ENCODE results near the gene CNGA3. TPM values are rescaled to one million over a fixed set of nuclear protein-coding genes. Genes with fewer than 3 reads are reported as not detected.
A peak's percentile ranks its signal among the peaks of the same experiment; 100 is the strongest.

Gene CNGA3
- total and polyA plus RNA-seq, 5 experiments from 2014 or later, result not detected

DNA sequence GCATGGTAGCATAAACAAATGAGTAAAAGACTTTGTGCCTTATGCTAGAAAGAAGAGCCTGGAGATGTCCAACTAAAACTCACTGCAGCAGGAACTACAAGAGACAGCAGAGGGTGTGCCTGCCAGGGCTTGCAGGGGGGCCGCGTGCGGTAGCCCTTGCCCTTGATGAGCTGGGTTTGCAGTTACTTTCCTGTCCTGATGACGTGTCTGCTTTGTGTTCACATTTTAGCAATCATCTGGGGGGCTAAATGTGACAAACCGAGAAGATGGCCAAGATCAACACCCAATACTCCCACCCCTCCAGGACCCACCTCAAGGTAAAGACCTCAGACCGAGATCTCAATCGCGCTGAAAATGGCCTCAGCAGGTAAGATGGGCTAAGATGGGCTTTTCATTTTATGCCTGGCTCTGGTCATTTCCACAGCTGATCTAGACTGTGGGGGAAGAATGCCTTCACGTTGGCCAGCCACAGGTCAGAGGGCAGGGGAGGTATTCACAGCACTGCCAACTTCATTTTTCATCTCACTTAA, 23.5 kb downstream of the CNGA3 start:
- no peak for ATAC-seq
- Mint-ChIP-seq H3K36me3 (peaks cover 0 to 11% (median 7%) of the 10 kb centered on the region in 3 donors), H3K4me1 (no peaks in the 10 kb centered on the region), H3K27me3 (peaks cover 14 to 40% (median 24%) of the 10 kb centered on the region in 5 donors), H3K27ac (no peak overlapping the region), H3K4me3 (no peak overlapping the region), H3K9me3 (peaks cover 0 to 22% (median 7%) of the 10 kb centered on the region in 9 donors)
- POLR2A ChIA-PET, result no interaction called here
- no peak for DNase-seq

DNA sequence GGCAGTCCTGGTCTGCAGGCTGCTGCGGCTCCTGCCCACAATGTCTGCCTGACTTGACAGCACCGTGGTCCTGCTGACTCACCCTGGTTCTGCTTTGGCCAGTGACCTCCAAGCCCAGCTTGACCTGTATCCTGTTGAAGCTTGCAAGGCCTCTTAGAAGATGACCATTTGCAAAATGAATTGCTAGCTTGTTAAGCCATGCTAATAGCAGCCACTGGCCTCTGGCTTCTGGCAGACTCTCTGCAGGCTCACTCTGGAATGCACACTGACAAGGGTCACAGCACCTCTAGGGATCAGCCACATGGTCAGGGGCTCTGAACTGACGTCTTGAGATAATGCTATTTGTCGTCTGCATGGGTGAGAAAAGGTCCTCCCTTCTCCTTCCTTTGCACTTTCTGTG, 25.9 kb downstream of the CNGA3 start:
- peaks cover 0 to 11% (median 7%) of the 10 kb centered on the region in 3 donors for H3K36me3 Mint-ChIP-seq
- no peak overlapping the region for H3K4me3 Mint-ChIP-seq
- H3K4me1 Mint-ChIP-seq, result no peaks in the 10 kb centered on the region
- H3K27me3 Mint-ChIP-seq, result peaks cover 17 to 64% (median 32%) of the 10 kb centered on the region in 5 donors
- POLR2A ChIA-PET, result no interaction called here
- DNase-seq (no peak), ATAC-seq (no peak)
- no peak overlapping the region for H3K27ac Mint-ChIP-seq
- peaks cover 0 to 22% (median 7%) of the 10 kb centered on the region in 9 donors for H3K9me3 Mint-ChIP-seq

DNA sequence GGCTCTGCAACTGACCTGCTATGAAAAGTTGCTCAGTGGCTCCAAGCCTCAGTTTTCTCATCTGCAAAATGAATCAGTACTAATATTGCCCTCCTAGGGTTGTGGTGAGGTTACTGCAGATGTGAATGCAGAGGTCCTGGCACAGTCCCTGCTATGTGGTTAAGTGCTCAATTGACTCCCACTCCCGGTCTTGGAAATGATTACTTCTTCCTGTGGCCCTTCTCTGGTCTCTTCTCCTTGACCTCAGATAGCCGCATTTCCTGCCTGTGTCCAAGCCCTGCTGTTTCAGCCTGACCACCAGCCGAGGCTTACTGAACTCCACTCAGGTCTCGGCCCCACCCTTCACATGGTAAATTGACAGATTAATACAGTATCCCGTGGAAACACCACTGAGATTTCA, 26.3 kb downstream of the CNGA3 start:
- peaks cover 17 to 61% (median 30%) of the 10 kb centered on the region in 5 donors for H3K27me3 Mint-ChIP-seq
- DNase-seq (no peak), ATAC-seq (no peak)
- H3K27ac Mint-ChIP-seq, result no peak overlapping the region
- H3K4me1 Mint-ChIP-seq, result no peaks in the 10 kb centered on the region
- H3K36me3 Mint-ChIP-seq, result peaks cover 0 to 9% (median 7%) of the 10 kb centered on the region in 3 donors
- peaks cover 0 to 20% (median 6%) of the 10 kb centered on the region in 9 donors for H3K9me3 Mint-ChIP-seq
- H3K4me3 Mint-ChIP-seq, result no peak overlapping the region
- POLR2A ChIA-PET, result no interaction called here

DNA sequence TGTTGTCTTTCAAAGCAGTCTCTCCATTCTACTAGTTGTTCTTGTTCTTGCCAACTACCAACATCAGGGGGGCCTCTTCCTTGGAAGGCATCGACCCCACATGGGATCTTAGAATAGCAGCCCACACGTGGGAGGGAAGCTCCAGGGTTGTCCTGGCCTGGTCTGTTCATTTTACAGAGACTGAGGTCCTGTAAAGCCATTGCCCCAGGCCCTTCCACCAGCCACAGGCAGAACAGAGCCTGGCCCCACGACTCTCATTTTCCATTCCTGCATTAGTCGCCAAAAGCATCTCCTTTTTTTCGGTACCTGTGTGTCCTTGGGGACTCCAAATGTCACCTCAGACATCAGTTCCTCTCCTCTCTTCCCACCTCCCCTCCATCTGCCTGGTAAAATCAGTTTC, 28.0 kb downstream of the CNGA3 start:
- Mint-ChIP-seq H3K4me3 (no peak overlapping the region), H3K4me1 (no peaks in the 10 kb centered on the region), H3K36me3 (no peaks in the 10 kb centered on the region), H3K27ac (no peak overlapping the region), H3K9me3 (peaks cover 0 to 3% (median 0%) of the 10 kb centered on the region in 9 donors), H3K27me3 (peaks cover 12 to 52% (median 21%) of the 10 kb centered on the region in 5 donors)
- POLR2A ChIA-PET, result no interaction called here
- ATAC-seq, result no peak
- no peak for DNase-seq

DNA sequence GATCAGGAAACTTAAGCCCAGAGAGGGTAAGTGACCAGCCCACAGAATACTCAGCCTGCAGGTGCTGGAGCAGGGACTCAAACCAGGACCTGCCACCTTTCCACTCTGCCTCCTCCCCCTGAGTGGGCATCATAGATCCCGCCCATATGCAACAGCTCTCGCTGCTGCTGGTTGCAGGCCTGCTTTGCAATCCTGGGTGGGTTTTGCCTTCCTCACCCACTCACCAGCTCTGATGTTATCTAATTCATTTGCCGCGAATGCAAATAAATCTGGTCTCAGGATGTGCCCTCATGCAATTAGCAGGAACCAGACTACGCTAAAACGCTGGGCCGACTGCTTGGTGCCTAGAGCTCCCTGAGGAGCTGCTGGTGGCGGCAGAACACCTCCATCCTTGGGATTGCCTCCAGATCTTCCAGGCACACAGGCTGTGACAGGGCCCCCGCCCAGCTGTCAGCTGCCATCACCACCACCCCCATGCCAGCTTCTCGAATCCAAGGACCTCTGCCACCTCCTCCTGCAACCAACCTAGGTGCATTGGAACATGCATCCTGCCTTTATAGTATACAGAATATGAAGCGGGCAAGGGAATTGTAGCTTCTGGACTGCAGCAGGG, 28.8 kb downstream of the CNGA3 start:
- Mint-ChIP-seq H3K4me1 (no peaks in the 10 kb centered on the region), H3K27me3 (peaks cover 12 to 49% (median 24%) of the 10 kb centered on the region in 5 donors), H3K36me3 (no peaks in the 10 kb centered on the region), H3K4me3 (no peak overlapping the region), H3K27ac (no peak overlapping the region), H3K9me3 (no peaks in the 10 kb centered on the region)
- no peak for ATAC-seq
- DNase-seq, result no peak
- POLR2A ChIA-PET, result no interaction called here

DNA sequence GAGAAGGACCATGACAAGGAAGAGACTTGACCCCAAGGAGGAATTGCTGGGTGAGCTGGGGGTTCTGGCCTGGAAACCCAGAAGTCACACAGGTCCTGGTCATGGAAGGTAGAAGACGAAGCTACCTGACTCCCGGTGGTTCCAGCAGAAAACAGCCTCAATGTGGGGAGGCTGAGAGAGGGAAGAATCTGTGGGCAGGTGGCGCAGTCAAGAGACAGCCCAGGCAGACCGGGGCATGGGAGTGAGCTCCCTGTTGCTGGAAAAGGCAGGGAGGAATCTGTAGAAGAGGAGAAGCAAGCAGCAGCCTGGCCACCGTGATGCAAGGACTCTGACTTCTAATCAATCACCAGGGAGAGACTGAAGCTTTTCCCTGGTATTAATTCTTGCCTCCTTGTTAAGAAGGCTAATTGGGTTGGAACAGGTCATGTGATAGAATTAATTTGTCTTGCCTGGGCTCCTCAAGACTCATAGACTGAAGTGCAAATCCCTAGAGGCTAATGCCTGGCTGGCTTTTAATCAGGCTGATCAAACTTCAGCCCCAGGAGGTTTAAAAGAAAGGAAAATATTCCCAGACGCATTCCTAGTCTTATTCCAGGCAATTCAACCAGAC, 30.1 kb downstream of the CNGA3 start:
- POLR2A ChIA-PET, result no interaction called here
- Mint-ChIP-seq H3K4me1 (no peaks in the 10 kb centered on the region), H3K27ac (no peak overlapping the region), H3K27me3 (peaks cover 11 to 48% (median 22%) of the 10 kb centered on the region in 5 donors), H3K9me3 (no peaks in the 10 kb centered on the region), H3K4me3 (no peak overlapping the region), H3K36me3 (no peaks in the 10 kb centered on the region)
- DNase-seq (no peak), ATAC-seq (no peak)

DNA sequence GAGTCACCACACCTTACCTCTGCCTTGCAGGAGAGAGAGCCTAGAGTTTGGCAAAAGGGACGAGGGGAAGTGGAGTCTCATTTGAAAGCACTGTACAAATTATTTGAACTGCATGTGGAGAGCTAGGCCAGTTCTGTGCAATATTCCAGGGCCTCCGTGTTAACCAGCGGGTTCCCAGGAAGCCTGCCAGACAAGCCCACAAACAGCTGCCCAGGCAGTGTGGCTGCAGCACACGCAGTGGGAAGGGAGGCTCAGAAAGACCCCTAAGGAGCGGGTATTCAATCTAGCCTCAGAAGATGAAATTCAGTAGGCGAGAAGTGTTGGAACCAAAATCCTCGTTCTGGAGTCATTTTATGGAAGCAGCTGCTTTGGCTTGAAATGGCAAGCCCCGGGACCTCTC, 30.7 kb downstream of the CNGA3 start:
- H3K27ac Mint-ChIP-seq, result no peak overlapping the region
- DNase-seq, result no peak
- no peak for ATAC-seq
- H3K27me3 Mint-ChIP-seq, result peaks cover 11 to 54% (median 23%) of the 10 kb centered on the region in 5 donors
- POLR2A ChIA-PET, result no interaction called here
- no peaks in the 10 kb centered on the region for H3K4me1 Mint-ChIP-seq
- no peaks in the 10 kb centered on the region for H3K36me3 Mint-ChIP-seq
- H3K9me3 Mint-ChIP-seq, result no peaks in the 10 kb centered on the region
- H3K4me3 Mint-ChIP-seq, result no peak overlapping the region

DNA sequence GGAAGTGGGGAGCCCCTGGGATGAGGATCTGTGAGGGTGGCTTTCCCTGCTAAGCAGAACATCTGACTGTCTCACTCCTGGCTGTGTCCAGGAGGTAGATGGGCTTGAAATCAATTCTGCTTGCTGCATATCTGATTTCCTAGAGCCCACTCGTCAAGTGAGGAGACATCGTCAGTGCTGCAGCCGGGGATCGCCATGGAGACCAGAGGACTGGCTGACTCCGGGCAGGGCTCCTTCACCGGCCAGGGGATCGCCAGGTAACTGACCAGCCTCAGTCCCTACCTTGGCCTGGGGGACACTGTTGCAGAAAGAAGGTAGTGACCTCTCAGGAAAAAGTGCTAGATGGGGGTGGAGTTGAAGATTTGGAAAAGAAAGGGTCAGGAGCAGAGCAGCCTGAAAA, 31.3 kb downstream of the CNGA3 start:
- DNase-seq, result no peak
- POLR2A ChIA-PET, result no interaction called here
- no peak overlapping the region for H3K4me3 Mint-ChIP-seq

DNA sequence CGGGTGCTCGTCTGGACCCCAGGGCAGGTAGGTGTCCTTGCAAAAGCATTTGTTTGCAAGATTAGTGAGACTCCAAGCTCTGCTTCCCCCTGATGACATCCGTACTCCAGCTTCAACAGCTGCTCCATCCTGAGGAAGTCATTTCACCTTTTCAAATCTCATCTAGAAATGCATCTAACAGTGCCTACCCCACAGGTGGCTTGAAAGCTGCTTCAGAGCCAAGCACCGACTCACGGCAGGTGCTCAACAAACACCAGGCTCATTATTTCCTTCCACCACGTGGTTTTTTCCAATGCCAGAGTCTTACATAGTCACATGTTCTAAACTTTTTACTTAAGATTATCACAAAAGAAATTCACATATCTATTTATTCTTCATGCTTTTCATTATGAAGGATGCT, 31.9 kb downstream of the CNGA3 start:
- Mint-ChIP-seq H3K4me3 (no peak overlapping the region), H3K27ac (no peak overlapping the region), H3K9me3 (no peaks in the 10 kb centered on the region), H3K4me1 (no peaks in the 10 kb centered on the region), H3K27me3 (peaks cover 9 to 48% (median 19%) of the 10 kb centered on the region in 5 donors), H3K36me3 (no peaks in the 10 kb centered on the region)
- DNase-seq, result no peak
- POLR2A ChIA-PET, result no interaction called here
- ATAC-seq, result no peak

More for the DNA sequence above, 31.3 kb downstream of the CNGA3 start:
- Mint-ChIP-seq H3K4me1 (no peaks in the 10 kb centered on the region), H3K9me3 (no peaks in the 10 kb centered on the region), H3K27me3 (peaks cover 11 to 54% (median 21%) of the 10 kb centered on the region in 5 donors), H3K27ac (no peak overlapping the region), H3K36me3 (no peaks in the 10 kb centered on the region)
- no peak for ATAC-seq

DNA sequence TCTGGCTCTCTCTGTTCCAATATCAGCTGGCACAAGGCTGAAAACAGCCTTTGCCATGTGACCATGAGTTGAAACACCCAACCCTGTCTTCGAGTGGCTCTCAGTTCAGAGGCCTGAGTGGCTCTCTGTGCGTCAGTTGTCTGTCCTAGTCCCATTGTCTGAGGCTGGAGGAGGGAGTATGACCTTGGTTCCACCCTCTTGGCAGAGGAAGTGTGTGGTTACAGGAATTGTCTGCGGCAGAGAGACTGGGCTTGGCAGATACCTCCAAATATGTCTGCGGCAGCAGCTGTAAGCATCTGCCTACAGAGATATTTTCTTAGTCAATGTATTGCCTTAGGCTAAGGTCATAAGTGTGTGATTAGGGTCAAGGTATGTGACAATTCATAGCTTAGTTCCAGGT, 32.6 kb downstream of the CNGA3 start:
- Mint-ChIP-seq H3K4me3 (no peak overlapping the region), H3K9me3 (no peaks in the 10 kb centered on the region), H3K27ac (no peak overlapping the region), H3K27me3 (peaks cover 9 to 48% (median 17%) of the 10 kb centered on the region in 5 donors), H3K36me3 (no peaks in the 10 kb centered on the region), H3K4me1 (no peaks in the 10 kb centered on the region)
- DNase-seq (no peak), ATAC-seq (no peak)
- POLR2A ChIA-PET, result no interaction called here

DNA sequence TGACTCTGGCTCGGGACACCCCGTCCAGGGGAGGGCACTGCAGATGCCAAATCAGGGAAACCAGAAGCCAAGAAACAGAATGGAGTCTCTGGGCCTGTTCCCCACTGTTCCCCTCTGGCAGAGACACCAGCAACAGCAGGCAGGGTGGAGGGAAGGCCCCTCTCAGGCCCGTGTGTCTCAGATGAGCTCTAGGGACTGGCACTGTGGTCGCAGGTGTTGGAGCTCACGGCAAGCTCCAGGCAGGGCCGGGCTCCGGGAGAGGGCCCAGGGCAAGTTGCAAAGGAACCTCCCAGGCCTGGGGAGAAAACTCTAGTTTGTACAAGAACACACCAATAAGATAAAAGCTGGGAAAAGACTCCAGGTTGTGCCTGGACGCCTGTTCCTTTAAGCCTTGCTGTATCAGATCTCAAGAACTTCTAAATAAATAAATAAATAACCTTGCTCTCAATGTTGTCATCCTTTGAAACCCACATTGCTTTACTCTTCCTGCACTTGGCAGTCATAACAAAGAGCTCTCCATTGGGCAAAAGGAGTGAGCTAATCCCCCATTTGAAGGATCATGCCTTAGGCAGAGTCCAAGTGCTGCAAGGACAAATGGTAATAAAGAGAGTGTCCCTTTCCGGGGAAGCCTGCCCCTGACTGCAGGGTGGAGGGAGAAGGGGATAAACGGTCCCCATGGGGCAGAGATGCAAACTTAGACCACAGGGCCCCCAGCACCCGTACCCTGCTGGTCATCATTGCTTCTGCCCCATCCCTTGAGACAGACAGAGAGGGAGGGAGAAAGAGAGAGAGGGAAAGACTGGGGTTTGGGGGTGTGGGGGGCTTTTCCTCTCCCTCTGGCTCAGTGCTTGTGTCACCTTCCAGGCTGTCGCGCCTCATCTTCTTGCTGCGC, 33.3 kb downstream of the CNGA3 start:
- H3K9me3 Mint-ChIP-seq, result no peaks in the 10 kb centered on the region
- H3K36me3 Mint-ChIP-seq, result no peaks in the 10 kb centered on the region
- DNase-seq (no peak), ATAC-seq (no peak)
- no peaks in the 10 kb centered on the region for H3K4me1 Mint-ChIP-seq
- POLR2A ChIA-PET, result no interaction called here
- H3K27ac Mint-ChIP-seq, result peak overlapping the region in 1 of 10 donors; percentile 75
- H3K27me3 Mint-ChIP-seq, result peaks cover 4 to 45% (median 15%) of the 10 kb centered on the region in 5 donors
- no peak overlapping the region for H3K4me3 Mint-ChIP-seq

DNA sequence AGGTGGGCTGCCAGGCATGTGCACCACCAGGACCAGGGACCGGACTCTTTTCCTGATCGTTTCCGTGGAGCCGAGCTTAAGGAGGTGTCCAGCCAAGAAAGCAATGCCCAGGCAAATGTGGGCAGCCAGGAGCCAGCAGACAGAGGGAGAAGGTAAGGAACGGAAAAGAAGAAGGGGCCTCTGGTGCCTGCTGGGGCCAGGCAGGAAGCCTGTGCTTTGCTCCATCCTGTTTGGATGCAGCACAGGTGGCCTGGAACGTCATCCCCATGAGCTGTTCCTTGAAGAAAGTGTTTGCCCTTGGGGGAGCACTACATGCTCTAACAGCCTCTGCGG, 33.9 kb downstream of the CNGA3 start:
- H3K27ac Mint-ChIP-seq, result no peak overlapping the region
- ATAC-seq (no peak), DNase-seq (no peak)
- H3K4me1 Mint-ChIP-seq, result peaks cover 0 to 3% (median 1%) of the 10 kb centered on the region in 4 donors
- H3K4me3 Mint-ChIP-seq, result no peak overlapping the region
- POLR2A ChIA-PET, result no interaction called here
- no peaks in the 10 kb centered on the region for H3K9me3 Mint-ChIP-seq
- H3K27me3 Mint-ChIP-seq, result peaks cover 4 to 45% (median 15%) of the 10 kb centered on the region in 5 donors
- H3K36me3 Mint-ChIP-seq, result no peaks in the 10 kb centered on the region

DNA sequence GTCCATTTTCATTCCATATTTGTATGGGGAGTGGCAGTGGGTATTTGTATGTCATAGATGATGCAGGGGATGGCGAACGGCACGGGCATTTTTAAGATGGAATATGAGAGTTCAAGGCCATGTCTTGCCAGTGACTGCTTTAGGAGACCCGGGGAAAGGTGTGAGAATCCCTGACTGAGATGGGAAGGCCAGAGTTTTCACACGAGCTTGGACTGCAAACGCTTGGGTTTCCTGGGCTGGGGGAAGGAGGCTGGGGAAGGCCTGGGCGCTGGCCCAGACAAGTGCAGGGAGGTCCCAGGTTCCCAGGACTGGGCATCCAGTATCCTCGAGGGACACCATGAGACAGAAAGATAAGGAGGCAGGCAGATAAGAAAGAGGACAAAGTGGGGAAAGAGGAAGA, 35.2 kb downstream of the CNGA3 start:
- Mint-ChIP-seq H3K27ac (peak overlapping the region in 1 of 10 donors; percentile 38), H3K9me3 (no peaks in the 10 kb centered on the region), H3K27me3 (peaks cover 1 to 32% (median 11%) of the 10 kb centered on the region in 5 donors), H3K36me3 (no peaks in the 10 kb centered on the region), H3K4me3 (no peak overlapping the region), H3K4me1 (peaks cover 0 to 3% (median 1%) of the 10 kb centered on the region in 4 donors)
- DNase-seq (no peak), ATAC-seq (no peak)
- POLR2A ChIA-PET, result no interaction called here
